Esophagus squamous epithelium (tissue), 5 donors: ENCODE results near the gene PSMB9. TPM values are rescaled to one million over a fixed set of nuclear protein-coding genes. Genes with fewer than 3 reads are reported as not detected.

Experiments used
- DNase-seq: peaks from one replicate; lab custom pipeline; 2025; lab: John Stamatoyannopoulos, UW
- H3K27ac ChIP-seq, 4 donors: fragments of 200-600 bp; sonication (generic); one replicate each; pipeline ENCODE4 v1.5.1; 2016 to 2019; ENCODE audit warnings: mild to moderate bottlenecking in 1 of 4
- H3K27me3 ChIP-seq, 4 donors: fragments of 200-600 bp; sonication (generic); 1 replicate in 3 of 4; 2 replicates in 1 of 4; pipeline versions ENCODE4 v1.5.1 to v1.6.0; 2017 to 2021; ENCODE audit warnings: antibody characterized with exemption in 1 of 4
- H3K36me3 ChIP-seq, 3 donors: fragments of 200-600 bp; sonication (generic); one replicate each; pipeline ENCODE4 v1.5.1; 2016 to 2019
- H3K4me1 ChIP-seq, 3 donors: fragments of 200-600 bp; sonication (generic); one replicate each; pipeline ENCODE4 v1.5.1; 2017 to 2019
- H3K4me3 ChIP-seq, 4 donors: fragments of 200-600 bp; sonication (generic); 1 replicate in 3 of 4; 2 replicates in 1 of 4; pipeline ENCODE4 v1.5.1; 2016 to 2019; ENCODE audit warnings: mild to moderate bottlenecking in 2 of 4, moderate library complexity in 1 of 4
- H3K9me3 ChIP-seq, 3 donors: fragments of 200-600 bp; sonication (generic); one replicate each; pipeline ENCODE4 v1.5.1; 2016 to 2019
- POLR2A ChIP-seq, 4 donors: fragments of 450-650 bp; IDR thresholded peaks; one replicate each; pipeline ENCODE4 v1.6.1; 2017; ENCODE audit warnings: antibody characterized with exemption in 4 of 4, mild to moderate bottlenecking in 4 of 4, moderate library complexity in 3 of 4
- WGBS, 2 donors: methylation state at CpG; one replicate each; pipeline ENCODE4 v1.1.5; 2018; 5-methylcytosine and 5-hydroxymethylcytosine counted together
- intact Hi-C: fragments of 100-400 bp; cut with DNase I; formaldehyde crosslinking; loops from one replicate; pipeline ENCODE4 v1.15.0; 2022
- total RNA-seq, 4 donors: library from RNA; depleted of rRNA; stranded (reverse); fragments of >200 nt; gene quantifications; one replicate each; pipeline ENCODE4 v1.1.0, GENCODE V29; 2016
- TF ChIP-seq, protein P1 (sequence below), 6 experiments: fragments of 450-650 bp in 4 of 6; fragments of 200-600 bp in 2 of 6; sonication (generic) in 2 of 6; IDR thresholded peaks; one replicate each; pipeline ENCODE4 v1.5.1; 2016 to 2019; ENCODE audit warnings: antibody characterized with exemption in 6 of 6, mild to moderate bottlenecking in 4 of 6, moderate library complexity in 4 of 6
- donor health status: DM: yes; HTN: yes; CAD: no.

Gene PSMB9
- total RNA-seq, 4 donors from 2014 or later: 5.2 to 93.7 (median 12.0) TPM

DNA sequence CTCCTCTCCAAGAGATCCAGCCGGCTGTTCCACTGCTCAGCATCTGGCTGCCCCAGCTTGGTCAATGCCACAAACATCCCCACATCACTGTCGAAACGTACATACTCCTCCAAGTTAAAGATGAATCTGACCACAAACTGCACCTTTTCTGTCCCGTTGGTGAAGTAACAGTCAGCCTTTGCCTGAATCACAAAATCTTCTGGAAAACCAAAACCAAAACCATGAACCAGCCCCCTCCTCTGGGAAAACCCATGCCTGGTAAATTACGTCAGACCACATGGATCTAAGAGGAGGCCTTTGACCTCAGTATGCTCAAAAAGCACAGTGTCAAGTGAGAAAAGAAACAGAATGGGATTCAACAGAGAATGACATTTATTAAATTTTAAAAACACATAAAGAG is 38.9 kb upstream of the PSMB9 start:
- Histone ChIP-seq H3K4me1 (peaks cover 9 to 52% (median 9%) of the 10 kb centered on the region in 3 donors), H3K27ac (peak overlapping the region in 2 of 4 donors; percentile 37 to 84), H3K27me3 (no peaks in the 10 kb centered on the region), H3K4me3 (no peak overlapping the region), H3K36me3 (no peaks in the 10 kb centered on the region), H3K9me3 (no peaks in the 10 kb centered on the region)
- intact Hi-C loops: no loop called here
- WGBS, 2 donors: 41 to 76% methylated on average over 5 of the region's 5 CpGs
- DNase-seq: no peak
- no peak for TF ChIP-seq POLR2A (IDR thresholded peaks at IDR 0.05)
- TF ChIP-seq, protein P1, sequence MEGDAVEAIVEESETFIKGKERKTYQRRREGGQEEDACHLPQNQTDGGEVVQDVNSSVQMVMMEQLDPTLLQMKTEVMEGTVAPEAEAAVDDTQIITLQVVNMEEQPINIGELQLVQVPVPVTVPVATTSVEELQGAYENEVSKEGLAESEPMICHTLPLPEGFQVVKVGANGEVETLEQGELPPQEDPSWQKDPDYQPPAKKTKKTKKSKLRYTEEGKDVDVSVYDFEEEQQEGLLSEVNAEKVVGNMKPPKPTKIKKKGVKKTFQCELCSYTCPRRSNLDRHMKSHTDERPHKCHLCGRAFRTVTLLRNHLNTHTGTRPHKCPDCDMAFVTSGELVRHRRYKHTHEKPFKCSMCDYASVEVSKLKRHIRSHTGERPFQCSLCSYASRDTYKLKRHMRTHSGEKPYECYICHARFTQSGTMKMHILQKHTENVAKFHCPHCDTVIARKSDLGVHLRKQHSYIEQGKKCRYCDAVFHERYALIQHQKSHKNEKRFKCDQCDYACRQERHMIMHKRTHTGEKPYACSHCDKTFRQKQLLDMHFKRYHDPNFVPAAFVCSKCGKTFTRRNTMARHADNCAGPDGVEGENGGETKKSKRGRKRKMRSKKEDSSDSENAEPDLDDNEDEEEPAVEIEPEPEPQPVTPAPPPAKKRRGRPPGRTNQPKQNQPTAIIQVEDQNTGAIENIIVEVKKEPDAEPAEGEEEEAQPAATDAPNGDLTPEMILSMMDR (IDR thresholded peaks at IDR 0.05): no peak

DNA sequence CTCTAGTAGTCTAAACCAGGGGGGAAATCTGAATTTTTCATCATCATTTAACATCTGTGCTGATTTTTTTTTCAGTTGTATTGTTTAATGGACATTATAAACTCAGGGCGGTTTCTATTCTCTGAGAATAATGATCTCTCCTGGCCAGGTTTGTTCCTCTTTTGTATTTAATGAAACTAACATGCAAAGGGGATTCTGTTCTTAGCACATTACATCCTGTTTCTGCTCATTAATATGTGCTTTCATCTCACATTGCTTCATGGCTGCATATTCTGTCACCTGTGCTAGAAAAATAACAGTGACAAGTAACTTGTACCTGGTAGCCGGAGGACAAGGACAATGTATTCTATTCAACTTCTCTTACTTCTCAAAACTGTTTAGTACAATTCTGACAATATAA is 38.0 kb upstream of the PSMB9 start:
- Histone ChIP-seq H3K4me1 (peaks cover 9 to 57% (median 11%) of the 10 kb centered on the region in 3 donors), H3K27ac (peak overlapping the region; percentile 72 to 84 (median 83)), H3K27me3 (no peaks in the 10 kb centered on the region), H3K4me3 (peak overlapping the region in 1 of 4 donors; percentile 43), H3K9me3 (no peaks in the 10 kb centered on the region), H3K36me3 (no peaks in the 10 kb centered on the region)
- 78 to 83% methylated on average over 2 of the region's 2 CpGs for WGBS, 2 donors
- intact Hi-C loops: no loop called here
- DNase-seq: no peak
- no peak for TF ChIP-seq POLR2A (IDR thresholded peaks at IDR 0.05)
- TF ChIP-seq, protein P1 (IDR thresholded peaks at IDR 0.05): no peak

DNA sequence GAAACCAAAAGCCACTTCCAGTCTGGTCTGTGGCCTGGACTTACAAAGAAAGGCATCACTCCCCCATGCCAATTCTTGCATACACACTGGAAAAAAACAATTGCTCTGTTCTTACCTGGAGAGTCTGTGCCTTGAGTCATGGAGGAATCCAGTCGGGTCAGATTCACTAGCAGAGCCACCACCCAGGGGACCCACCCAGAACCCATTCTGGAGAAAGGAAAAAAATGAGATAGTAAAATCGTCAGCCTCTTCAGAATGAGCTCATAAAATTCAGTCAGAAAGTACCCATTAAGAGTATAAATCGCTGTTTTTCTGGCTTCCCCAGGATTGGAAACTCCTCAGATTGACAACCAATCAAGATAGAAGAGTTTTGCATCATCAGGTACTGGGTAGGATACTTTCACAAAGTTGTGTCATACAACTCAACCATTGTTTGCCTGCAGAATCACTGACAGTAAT is 37.2 kb upstream of the PSMB9 start, which contains the start of gene HLA-DOB:
Gene HLA-DOB, minus strand, starts transcription at position 257 of the 459 bp plus-strand sequence. Its CDS starts 51 bp downstream, at position 206.
- no peaks in the 10 kb centered on the region for H3K9me3 ChIP-seq
- DNase-seq: no peak
- H3K27ac ChIP-seq: peak within 1 kb of the TSS; percentile 72 to 84 (median 83)
- no peak for TF ChIP-seq POLR2A (IDR thresholded peaks at IDR 0.05)
- TF ChIP-seq, protein P1 (IDR thresholded peaks at IDR 0.05): no peak
- H3K36me3 ChIP-seq: no peaks in the 10 kb centered on the region
- peak within 1 kb of the TSS in 2 of 4 donors; percentile 15 to 43 for H3K4me3 ChIP-seq
- WGBS, 2 donors: 19 to 24% methylated on average over 2 to 3 of the region's 3 CpGs
- peaks cover 9 to 57% (median 11%) of the 10 kb centered on the region in 3 donors for H3K4me1 ChIP-seq
- H3K27me3 ChIP-seq: no peaks in the 10 kb centered on the region
- intact Hi-C loops: no loop called here

DNA sequence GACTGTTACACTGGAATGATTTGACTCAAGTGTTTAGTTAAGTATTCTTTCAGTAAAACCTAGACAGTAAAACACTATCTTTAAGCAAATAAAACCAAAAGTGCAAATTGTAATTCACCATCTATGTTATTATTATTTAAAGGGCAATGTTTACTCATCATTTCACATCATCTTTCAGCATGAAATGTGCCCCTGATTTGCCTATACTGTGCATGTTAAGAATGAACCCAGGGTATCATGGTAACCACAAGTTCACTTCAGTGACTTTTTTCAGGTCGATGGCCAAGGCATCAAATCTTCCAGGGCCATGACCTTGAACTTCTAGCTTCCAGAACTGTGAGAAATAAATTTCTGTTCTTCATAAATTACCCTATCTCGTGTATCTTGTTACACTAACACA is 35.1 kb upstream of the PSMB9 start:
- Histone ChIP-seq H3K27ac (peak overlapping the region in 3 of 4 donors; percentile 54 to 71 (median 63)), H3K4me1 (peaks cover 9 to 57% (median 11%) of the 10 kb centered on the region in 3 donors), H3K36me3 (no peaks in the 10 kb centered on the region), H3K27me3 (no peaks in the 10 kb centered on the region), H3K4me3 (no peak overlapping the region), H3K9me3 (no peaks in the 10 kb centered on the region)
- TF ChIP-seq, protein P1 (IDR thresholded peaks at IDR 0.05): no peak
- no peak for TF ChIP-seq POLR2A (IDR thresholded peaks at IDR 0.05)
- intact Hi-C loops: no loop called here
- 80 to 87% methylated on average over 2 of the region's 2 CpGs for WGBS, 2 donors
- DNase-seq: no peak

DNA sequence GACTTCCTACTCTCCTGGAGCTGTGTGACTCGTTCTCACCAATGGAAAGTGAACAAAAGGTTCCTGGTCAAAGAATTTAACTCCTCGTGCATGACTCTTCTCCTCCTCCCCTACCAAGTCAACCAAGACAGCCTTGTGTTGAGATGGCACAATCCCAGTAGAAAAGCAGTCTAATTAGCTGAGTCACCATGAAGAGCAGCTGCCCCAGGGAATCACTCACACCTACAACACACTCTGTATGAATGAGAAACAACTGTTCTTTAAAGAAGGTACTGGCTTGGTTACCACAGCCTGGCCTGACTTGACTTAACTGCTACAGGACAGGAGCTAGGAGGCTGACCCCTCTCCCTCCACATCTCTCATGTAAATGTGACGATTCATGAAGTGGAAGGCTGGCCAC is 34.3 kb upstream of the PSMB9 start:
- TF ChIP-seq, protein P1 (IDR thresholded peaks at IDR 0.05): no peak
- no peak for TF ChIP-seq POLR2A (IDR thresholded peaks at IDR 0.05)
- intact Hi-C loops: no loop called here
- H3K27ac ChIP-seq: peak overlapping the region; percentile 54 to 71 (median 60)
- DNase-seq: no peak
- H3K4me1 ChIP-seq: peaks cover 9 to 52% (median 11%) of the 10 kb centered on the region in 3 donors
- H3K36me3 ChIP-seq: no peaks in the 10 kb centered on the region
- whole genome bisulfite sequencing, 2 donors: 19 to 53% methylated on average over 3 of the region's 3 CpGs
- H3K27me3 ChIP-seq: no peaks in the 10 kb centered on the region
- H3K9me3 ChIP-seq: no peaks in the 10 kb centered on the region
- H3K4me3 ChIP-seq: no peak overlapping the region
